ENCODE data around the gene DCHS1. TPM values are rescaled to one million over a fixed set of nuclear protein-coding genes. Genes with fewer than 3 reads are reported as not detected.

Gene DCHS1
- total RNA-seq, 1 donor from 2014 or later: 61.4 TPM

- no peak for TF ChIP-seq CTCF (IDR thresholded peaks at IDR 0.05; ENCODE audit: unreplicated experiment)
- Mint-ChIP-seq H3K4me3 (ENCODE audit: low read depth) (no peak overlapping the region), H3K9me3 (ENCODE audit: low read depth) (no peaks in the 10 kb centered on the region), H3K27ac (no peak overlapping the region), H3K4me1 (ENCODE audit: low read depth) (peaks cover 4% of the 10 kb centered on the region), H3K27me3 (peaks cover 21% of the 10 kb centered on the region), H3K36me3 (ENCODE audit: insufficient read depth) (no peaks in the 10 kb centered on the region)
- no peak for DNase-seq (ENCODE audit: low spot score, unreplicated experiment)
Measured at GRCh38 chr11:6658647-6659046, 3.0 kb upstream of the DCHS1 start.

GRCh38 chr11:6657346-6657745 is 1.7 kb upstream of the DCHS1 start:
- TF ChIP-seq CTCF (IDR thresholded peaks at IDR 0.05; ENCODE audit: unreplicated experiment): no peak
- DNase-seq (ENCODE audit: low spot score, unreplicated experiment): no peak
- Mint-ChIP-seq H3K36me3 (ENCODE audit: insufficient read depth) (no peaks in the 10 kb centered on the region), H3K9me3 (ENCODE audit: low read depth) (no peaks in the 10 kb centered on the region), H3K4me3 (ENCODE audit: low read depth) (peak overlapping the region; percentile 74), H3K27ac (no peak overlapping the region), H3K27me3 (peaks cover 11% of the 10 kb centered on the region), H3K4me1 (ENCODE audit: low read depth) (no peaks in the 10 kb centered on the region)

- Mint-ChIP-seq H3K4me1 (ENCODE audit: low read depth) (no peaks in the 10 kb centered on the region), H3K9me3 (ENCODE audit: low read depth) (no peaks in the 10 kb centered on the region), H3K4me3 (ENCODE audit: low read depth) (peak overlapping the region; percentile 74), H3K36me3 (ENCODE audit: insufficient read depth) (no peaks in the 10 kb centered on the region), H3K27me3 (peaks cover 11% of the 10 kb centered on the region), H3K27ac (no peak overlapping the region)
- no peak for DNase-seq (ENCODE audit: low spot score, unreplicated experiment)
- TF ChIP-seq CTCF (IDR thresholded peaks at IDR 0.05; ENCODE audit: unreplicated experiment): no peak
Measured at GRCh38 chr11:6656936-6657335, 1.3 kb upstream of the DCHS1 start.

GRCh38 chr11:6656584-6656915 is 941 bp upstream of the DCHS1 start:
- H3K4me1 Mint-ChIP-seq (ENCODE audit: low read depth): no peaks in the 10 kb centered on the region
- peak overlapping the region; percentile 72 for H3K27ac Mint-ChIP-seq
- H3K4me3 Mint-ChIP-seq (ENCODE audit: low read depth): peak overlapping the region; percentile 74
- no peaks in the 10 kb centered on the region for H3K9me3 Mint-ChIP-seq (ENCODE audit: low read depth)
- TF ChIP-seq CTCF (IDR thresholded peaks at IDR 0.05; ENCODE audit: unreplicated experiment): no peak
- H3K36me3 Mint-ChIP-seq (ENCODE audit: insufficient read depth): no peaks in the 10 kb centered on the region
- DNase-seq (ENCODE audit: low spot score, unreplicated experiment): no peak
- H3K27me3 Mint-ChIP-seq: peaks cover 11% of the 10 kb centered on the region

- peak; percentile 31 for DNase-seq (ENCODE audit: low spot score, unreplicated experiment)
- Mint-ChIP-seq H3K9me3 (ENCODE audit: low read depth) (no peaks in the 10 kb centered on the region), H3K4me1 (ENCODE audit: low read depth) (no peaks in the 10 kb centered on the region), H3K27ac (no peak overlapping the region), H3K36me3 (ENCODE audit: insufficient read depth) (no peaks in the 10 kb centered on the region), H3K4me3 (ENCODE audit: low read depth) (no peak overlapping the region), H3K27me3 (peaks cover 11% of the 10 kb centered on the region)
- TF ChIP-seq CTCF (IDR thresholded peaks at IDR 0.05; ENCODE audit: unreplicated experiment): no peak
Measured at GRCh38 chr11:6655020-6655789, 404 bp downstream of the DCHS1 start.

Measured in progenitor cell of endocrine pancreas (in vitro differentiated cells).